Parathyroid adenoma (tissue), 2 donors: ENCODE results near the gene RDM1.

Experiments used
- H2AFZ ChIP-seq: fragments of 300-600 bp; sonication (generic); one replicate; pipeline ENCODE4 v1.7.0; 2017; ENCODE audit warnings: antibody characterized with exemption, mild to moderate bottlenecking
- H3K27ac ChIP-seq: fragments of 300-600 bp; sonication (generic); one replicate; pipeline ENCODE4 v1.7.0; 2017
- H3K27me3 ChIP-seq: fragments of 300-600 bp; sonication (generic); one replicate; pipeline ENCODE4 v1.7.0; 2017; ENCODE audit warnings: low read length; ENCODE audit not compliant: control insufficient read depth, insufficient read depth
- H3K36me3 ChIP-seq: fragments of 300-600 bp; sonication (generic); one replicate; pipeline ENCODE4 v1.7.0; 2017; ENCODE audit warnings: low read length; ENCODE audit not compliant: control insufficient read depth, insufficient read depth
- H3K4me1 ChIP-seq: fragments of 300-600 bp; sonication (generic); one replicate; pipeline ENCODE4 v1.7.0; 2017; ENCODE audit warnings: control low read depth
- H3K4me2 ChIP-seq: fragments of 300-600 bp; sonication (generic); one replicate; pipeline ENCODE4 v1.7.0; 2017; ENCODE audit warnings: low read length
- H3K4me3 ChIP-seq: fragments of 300-600 bp; sonication (generic); one replicate; pipeline ENCODE4 v1.7.0; 2017; ENCODE audit warnings: low read depth, low read length
- H3K79me2 ChIP-seq: fragments of 300-600 bp; sonication (generic); one replicate; pipeline ENCODE4 v1.7.0; 2017; ENCODE audit warnings: control low read depth
- H3K9ac ChIP-seq: fragments of 300-600 bp; sonication (generic); one replicate; pipeline ENCODE4 v1.7.0; 2017; ENCODE audit warnings: mild to moderate bottlenecking
- H3K9me3 ChIP-seq: fragments of 300-600 bp; sonication (generic); one replicate; pipeline ENCODE4 v1.7.0; 2017; ENCODE audit warnings: low read length; ENCODE audit not compliant: control insufficient read depth
- TF ChIP-seq, protein P1 (sequence below): fragments of 300-600 bp; sonication (generic); IDR thresholded peaks from one replicate; pipeline ENCODE4 v1.7.0; 2017; ENCODE audit warnings: antibody characterized with exemption, mild to moderate bottlenecking
- donor health status: primary hyperparathyroidism.

RDM1 gene

DNA sequence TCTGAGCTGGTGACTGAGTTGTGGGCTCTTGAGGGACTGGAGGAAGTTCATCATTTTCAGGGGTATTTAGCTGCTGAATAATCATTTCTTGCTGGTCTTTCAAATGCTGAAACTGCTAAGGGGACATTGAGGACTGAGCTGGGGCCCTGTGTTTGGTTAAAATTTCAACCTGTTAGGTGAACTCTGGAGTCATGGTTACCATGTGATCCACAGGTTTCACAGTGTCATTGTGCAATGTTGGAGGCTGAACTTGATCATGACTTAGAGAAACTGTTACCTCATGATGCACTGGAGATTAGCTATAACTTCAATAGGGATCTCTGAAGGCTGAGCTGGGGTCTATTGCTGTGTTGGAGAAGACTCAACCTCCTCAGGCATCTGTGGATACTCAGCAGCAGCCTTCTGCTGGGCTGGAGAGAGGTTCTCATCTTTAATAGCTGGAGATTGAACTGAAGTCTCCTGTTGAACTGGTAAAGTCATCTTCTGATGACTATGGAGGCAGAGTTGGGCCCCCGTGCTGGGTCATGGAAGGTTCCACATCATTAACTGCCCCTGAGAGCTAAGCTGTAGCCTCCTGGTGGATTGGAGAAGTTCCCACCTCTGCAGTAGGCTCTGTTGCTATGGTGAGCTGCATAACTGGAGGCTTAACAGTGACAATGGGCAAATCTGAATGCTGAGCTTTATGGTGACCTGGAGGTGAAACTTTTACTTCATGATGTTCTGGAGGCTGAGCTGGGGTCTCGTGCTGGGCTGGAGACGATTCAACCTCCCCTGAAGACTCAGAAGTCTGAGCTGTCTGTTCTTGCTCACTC is 15.2 kb downstream of the RDM1 start:
- TF ChIP-seq, protein P1, sequence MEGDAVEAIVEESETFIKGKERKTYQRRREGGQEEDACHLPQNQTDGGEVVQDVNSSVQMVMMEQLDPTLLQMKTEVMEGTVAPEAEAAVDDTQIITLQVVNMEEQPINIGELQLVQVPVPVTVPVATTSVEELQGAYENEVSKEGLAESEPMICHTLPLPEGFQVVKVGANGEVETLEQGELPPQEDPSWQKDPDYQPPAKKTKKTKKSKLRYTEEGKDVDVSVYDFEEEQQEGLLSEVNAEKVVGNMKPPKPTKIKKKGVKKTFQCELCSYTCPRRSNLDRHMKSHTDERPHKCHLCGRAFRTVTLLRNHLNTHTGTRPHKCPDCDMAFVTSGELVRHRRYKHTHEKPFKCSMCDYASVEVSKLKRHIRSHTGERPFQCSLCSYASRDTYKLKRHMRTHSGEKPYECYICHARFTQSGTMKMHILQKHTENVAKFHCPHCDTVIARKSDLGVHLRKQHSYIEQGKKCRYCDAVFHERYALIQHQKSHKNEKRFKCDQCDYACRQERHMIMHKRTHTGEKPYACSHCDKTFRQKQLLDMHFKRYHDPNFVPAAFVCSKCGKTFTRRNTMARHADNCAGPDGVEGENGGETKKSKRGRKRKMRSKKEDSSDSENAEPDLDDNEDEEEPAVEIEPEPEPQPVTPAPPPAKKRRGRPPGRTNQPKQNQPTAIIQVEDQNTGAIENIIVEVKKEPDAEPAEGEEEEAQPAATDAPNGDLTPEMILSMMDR, result no peak

DNA sequence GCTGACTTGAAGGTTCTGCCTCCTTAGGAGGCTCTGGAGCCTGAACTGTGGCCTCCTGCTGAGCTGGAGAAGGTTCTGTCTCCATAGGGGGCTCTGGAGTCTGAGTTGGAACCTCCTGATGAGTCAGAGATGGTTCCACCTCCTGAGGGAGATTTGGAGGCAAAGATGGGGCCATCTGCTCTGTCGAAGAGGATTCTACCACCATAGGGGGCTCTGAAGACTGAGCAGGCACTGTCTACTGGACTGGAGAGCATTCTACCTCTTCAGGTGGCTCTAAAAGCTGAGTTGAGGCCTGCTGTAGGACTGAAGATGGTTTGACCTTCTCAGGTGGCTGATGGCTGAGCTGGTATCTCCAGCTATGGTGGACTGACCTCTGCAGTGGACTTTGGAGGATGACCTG is 16.2 kb downstream of the RDM1 start:
- TF ChIP-seq, protein P1, result no peak
- Histone ChIP-seq H3K4me3 (no peak overlapping the region), H3K79me2 (no peaks in the 10 kb centered on the region), H2AFZ (no peak overlapping the region), H3K9ac (no peak overlapping the region), H3K27me3 (no peaks in the 10 kb centered on the region), H3K4me2 (no peak overlapping the region), H3K27ac (no peak overlapping the region), H3K4me1 (no peaks in the 10 kb centered on the region), H3K9me3 (no peaks in the 10 kb centered on the region), H3K36me3 (no peaks in the 10 kb centered on the region)

More for the DNA sequence above, 15.2 kb downstream of the RDM1 start:
- Histone ChIP-seq H2AFZ (no peak overlapping the region), H3K27ac (no peak overlapping the region), H3K4me3 (no peak overlapping the region), H3K9ac (no peak overlapping the region), H3K4me2 (no peak overlapping the region), H3K27me3 (no peaks in the 10 kb centered on the region), H3K36me3 (no peaks in the 10 kb centered on the region), H3K9me3 (no peaks in the 10 kb centered on the region), H3K79me2 (no peaks in the 10 kb centered on the region), H3K4me1 (no peaks in the 10 kb centered on the region)

GRCh38 chr17:35913609-35914008 is 17.0 kb downstream of the RDM1 start:
- H3K9me3 ChIP-seq, result no peaks in the 10 kb centered on the region
- H3K36me3 ChIP-seq, result no peaks in the 10 kb centered on the region
- no peaks in the 10 kb centered on the region for H3K27me3 ChIP-seq
- H3K4me1 ChIP-seq, result no peaks in the 10 kb centered on the region
- no peak overlapping the region for H3K9ac ChIP-seq
- no peak overlapping the region for H2AFZ ChIP-seq
- H3K4me3 ChIP-seq, result no peak overlapping the region
- no peak overlapping the region for H3K4me2 ChIP-seq
- TF ChIP-seq, protein P1, result no peak
- no peak overlapping the region for H3K27ac ChIP-seq
- H3K79me2 ChIP-seq, result no peaks in the 10 kb centered on the region

- no peak overlapping the region for H2AFZ ChIP-seq
- no peaks in the 10 kb centered on the region for H3K27me3 ChIP-seq
- no peak overlapping the region for H3K27ac ChIP-seq
- no peak overlapping the region for H3K9ac ChIP-seq
- no peaks in the 10 kb centered on the region for H3K79me2 ChIP-seq
- TF ChIP-seq, protein P1, result no peak
- no peaks in the 10 kb centered on the region for H3K9me3 ChIP-seq
- no peak overlapping the region for H3K4me2 ChIP-seq
- no peaks in the 10 kb centered on the region for H3K4me1 ChIP-seq
- no peak overlapping the region for H3K4me3 ChIP-seq
- H3K36me3 ChIP-seq, result no peaks in the 10 kb centered on the region
Measured at GRCh38 chr17:35912942-35913341, 17.6 kb downstream of the RDM1 start.
